CD1c-positive myeloid dendritic cell (primary cell): ENCODE data around the gene CDC42EP3.
A peak's percentile ranks its signal among the peaks of the same experiment; 100 is the strongest.

ENCODE experiments used
- DNase-seq: peaks from one replicate; pipeline ENCODE4 v3.0.0-alpha.2; 2016; ENCODE audit errors: extremely low spot score

CDC42EP3 gene

DNA sequence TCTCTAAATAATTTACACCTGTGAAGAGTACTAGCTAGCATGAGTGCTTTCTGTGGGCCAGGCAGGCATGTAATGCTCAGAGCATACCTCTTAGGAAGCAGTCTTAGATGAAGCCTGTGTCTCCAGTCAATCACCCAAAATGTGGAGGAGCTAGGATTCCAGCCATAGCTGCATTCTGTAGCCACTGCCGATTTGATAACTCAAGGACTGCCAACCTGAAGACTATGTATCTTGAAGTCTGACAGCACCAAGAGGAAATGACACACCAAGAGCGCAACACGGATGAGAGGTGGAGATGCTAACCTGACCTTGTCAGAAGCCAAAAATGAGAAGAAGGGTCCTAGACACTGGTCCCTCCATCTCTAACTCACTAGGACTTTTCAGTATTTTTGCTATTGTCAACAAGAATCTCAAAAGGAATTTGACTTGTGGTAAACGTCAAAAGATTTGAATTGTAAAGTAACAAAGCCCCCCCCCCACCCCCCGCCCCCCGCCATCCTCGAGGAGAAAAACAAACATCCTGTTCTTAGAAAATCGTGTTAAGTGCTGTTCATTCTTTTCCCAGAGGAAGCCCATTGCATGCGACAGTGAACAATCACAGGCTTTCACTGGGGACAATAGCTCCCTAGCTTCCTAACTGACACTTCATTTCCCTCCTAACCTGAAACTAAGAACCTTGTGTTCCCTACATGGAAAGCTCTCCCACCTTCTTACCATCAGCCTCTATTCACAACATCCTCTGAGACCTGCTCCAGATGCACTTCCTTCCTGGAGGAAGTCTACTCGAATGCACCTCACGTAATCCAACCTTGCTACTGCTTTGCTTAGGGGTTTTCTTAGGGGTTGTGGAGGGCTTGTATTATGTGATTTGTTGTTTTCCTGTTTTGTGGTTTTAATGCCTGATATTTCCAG, 14.7 kb downstream of the CDC42EP3 start:
- no peak for DNase-seq

GRCh38 chr2:37654932-37655841, 16.3 kb downstream of the CDC42EP3 start:
- DNase-seq = no peak

GRCh38 chr2:37654419-37654818, 17.0 kb downstream of the CDC42EP3 start:
- DNase-seq = no peak

DNA sequence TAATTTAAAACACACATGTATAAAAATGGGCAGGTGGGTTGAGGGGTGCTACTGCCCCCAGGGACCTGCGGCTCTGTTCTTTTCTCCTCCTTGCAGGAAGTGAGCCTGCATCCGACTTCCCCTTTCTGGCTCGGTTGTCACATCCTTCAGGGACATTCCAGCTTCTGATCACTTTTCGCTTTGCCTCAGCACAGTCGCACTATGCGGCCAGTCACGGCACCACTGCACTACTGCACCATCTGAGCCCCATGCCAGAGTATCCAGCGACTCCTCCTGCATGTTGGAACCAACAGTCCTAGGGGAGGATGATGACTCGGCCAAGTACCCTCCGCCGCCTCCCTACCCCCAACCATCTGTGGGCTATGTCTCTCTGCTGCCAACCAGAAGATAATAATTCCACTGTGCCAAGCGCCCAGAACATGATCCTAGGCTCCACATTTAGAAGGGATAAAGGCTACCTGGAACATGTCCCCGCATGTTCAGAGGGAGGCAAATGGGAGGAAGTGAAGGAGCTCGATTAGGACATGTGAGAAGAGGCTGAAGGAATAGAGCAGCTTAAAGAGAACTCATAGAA, 17.6 kb downstream of the CDC42EP3 start:
- peak; percentile 90 for DNase-seq

DNA sequence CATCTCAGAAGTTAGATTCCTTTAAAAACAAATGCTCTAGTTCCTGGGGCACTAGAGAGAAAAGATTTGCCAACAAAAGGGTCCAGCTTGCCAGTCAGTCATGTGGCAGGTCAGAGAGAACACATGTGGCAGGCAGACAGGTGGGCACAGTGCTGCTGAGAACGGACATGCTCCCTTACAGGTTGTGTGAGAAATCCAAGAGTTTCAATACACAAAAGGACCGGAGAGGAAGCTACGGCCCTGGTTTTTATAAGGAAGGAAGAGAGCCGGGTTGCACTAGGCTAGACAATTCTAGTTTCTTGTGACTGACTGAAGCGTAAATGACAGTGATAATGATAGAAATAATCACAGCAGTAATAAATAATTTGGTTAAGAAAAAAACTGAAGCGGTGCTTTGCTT, 18.3 kb downstream of the CDC42EP3 start:
- DNase-seq = peak; percentile 66

GRCh38 chr2:37652199-37652640, 19.2 kb downstream of the CDC42EP3 start:
- no peak for DNase-seq

DNA sequence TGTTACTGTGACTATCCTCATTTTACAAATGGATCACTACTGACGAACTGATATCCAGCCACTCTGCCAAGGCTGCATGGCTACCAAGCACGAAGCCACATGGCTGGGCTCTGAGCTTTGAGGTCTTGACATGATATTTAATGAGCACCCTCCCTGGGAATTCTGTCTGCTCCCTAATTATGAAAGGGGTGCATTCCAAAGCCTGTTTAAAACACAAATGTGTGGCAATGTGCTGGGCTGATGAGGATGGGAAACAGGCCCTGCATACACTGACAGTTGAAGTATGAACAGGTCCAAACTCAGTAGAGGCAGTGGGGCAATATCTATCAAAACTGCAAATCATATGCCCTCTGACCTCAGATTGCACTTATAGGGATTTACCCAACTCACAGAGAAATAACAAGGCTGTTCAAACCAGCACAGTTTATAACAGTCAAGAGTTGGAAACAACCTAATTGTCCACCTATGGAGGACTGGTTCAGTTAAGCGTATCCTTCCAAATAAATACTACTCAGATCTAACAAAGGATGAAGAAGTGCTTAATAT, 20.8 kb downstream of the CDC42EP3 start:
- no peak for DNase-seq

- no peak for DNase-seq
Measured at GRCh38 chr2:37649518-37649917, 21.9 kb downstream of the CDC42EP3 start.

- DNase-seq = peak; percentile 82
Measured at GRCh38 chr2:37648331-37649011, 23.0 kb downstream of the CDC42EP3 start.

DNA sequence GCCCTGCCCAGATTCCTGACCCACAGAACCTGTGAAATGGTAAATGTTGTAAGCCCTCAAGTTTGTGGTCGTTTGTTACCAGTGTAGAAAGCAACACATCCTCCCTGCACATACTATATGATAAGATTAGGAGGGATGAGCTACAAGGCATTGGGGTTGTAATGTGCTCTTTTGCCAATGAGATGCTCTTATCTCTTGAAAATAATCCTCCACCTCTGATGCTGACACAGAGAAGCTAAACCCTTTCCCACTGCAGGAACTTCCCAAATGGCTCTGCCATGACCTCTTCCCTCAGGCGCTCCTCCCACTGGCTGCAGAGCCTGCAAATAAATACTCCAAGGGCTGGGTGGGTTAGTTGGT, 23.5 kb downstream of the CDC42EP3 start:
- DNase-seq = no peak

DNA sequence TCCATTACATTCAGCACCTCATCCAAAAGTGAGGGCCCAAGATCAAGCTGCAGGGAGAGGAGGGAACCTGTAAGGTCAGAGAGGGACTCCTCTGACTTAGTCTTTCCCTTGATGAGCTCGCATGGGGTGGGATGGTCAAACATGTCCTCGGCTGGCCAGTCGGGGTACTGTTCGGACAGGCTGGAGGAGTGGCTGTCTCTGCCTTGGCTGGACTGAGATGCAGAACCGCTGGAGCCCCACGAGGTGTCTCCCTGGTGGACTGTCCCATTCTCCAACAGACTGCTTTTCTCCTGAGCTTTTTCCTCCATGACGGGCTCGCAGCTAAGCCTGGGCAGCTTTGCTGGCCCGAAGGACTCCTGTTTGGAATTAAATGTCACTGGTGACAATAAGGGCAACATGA, 25.6 kb downstream of the CDC42EP3 start:
- no peak for DNase-seq

GRCh38 chr2:37645362-37645761, 26.1 kb downstream of the CDC42EP3 start:
- DNase-seq = peak; percentile 78

DNA sequence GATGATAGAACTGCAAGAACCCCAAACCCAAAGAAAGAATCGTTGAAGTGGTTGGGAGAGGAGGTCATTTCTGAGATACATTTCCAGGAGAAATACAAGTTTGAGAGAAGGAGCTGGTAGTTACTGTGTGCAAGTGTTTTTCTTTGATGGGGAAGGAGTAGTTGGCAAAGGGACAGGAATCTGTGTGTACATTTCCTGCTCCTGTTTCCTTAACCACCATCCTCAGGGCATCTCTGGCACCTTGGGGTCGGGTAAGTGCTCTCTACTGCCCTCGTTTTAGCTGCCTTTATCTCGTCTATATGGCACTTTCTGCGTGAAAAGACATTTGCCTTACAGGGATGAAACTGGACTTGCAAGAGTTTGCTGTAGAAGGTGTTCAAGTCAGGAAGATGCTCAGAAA, 27.3 kb downstream of the CDC42EP3 start:
- DNase-seq = no peak

GRCh38 chr2:37643730-37644078, 27.7 kb downstream of the CDC42EP3 start:
- no peak for DNase-seq

DNA sequence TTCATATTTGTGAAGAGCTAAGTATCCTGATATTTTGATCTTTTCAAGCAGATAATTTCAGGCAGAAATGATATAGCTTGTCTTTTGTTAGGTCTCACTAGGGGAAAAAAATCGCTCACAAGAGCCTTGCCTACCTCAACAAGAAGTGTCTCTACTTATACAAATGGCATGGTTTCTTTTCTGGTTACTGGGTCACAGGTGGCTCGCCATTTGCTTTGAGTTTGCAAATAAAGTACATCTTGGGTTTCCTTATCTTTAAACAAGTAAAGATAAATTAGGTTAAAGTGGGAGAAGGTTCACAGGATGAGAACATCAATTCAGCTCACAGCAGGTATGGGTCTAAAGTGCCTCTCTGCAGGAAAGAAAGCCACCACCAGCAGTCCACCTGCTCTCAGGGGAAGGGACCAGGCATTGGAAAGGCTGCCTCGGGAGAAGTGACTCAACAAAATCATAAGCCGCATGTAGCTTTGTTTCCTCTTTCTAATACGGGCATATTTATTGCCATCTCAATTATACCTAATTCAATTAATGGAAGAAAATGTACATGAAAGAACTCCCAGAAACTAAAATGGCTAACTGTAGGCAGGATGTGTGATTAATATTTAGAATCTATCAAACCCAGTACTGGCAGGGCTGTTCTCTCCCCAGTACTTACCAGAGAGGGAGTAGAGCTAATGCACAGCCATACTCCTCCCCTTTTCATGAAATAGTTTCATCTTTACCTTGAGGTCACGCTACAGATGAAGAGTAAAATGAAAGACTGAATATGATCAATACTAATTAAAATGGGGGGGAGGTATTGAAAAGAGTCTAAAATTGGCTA, 28.3 kb downstream of the CDC42EP3 start:
- peak; percentile 45 for DNase-seq

GRCh38 chr2:37641582-37642171, 29.8 kb downstream of the CDC42EP3 start:
- no peak for DNase-seq

GRCh38 chr2:37639631-37640030, 31.8 kb downstream of the CDC42EP3 start:
- DNase-seq = no peak

GRCh38 chr2:37638973-37639372, 32.5 kb downstream of the CDC42EP3 start:
- DNase-seq = no peak

- no peak for DNase-seq
Measured at GRCh38 chr2:37637985-37638384, 33.5 kb downstream of the CDC42EP3 start.

- DNase-seq = peak; percentile 64
Measured at GRCh38 chr2:37637190-37637860, 34.1 kb downstream of the CDC42EP3 start.
